Mesendoderm (in vitro differentiated cells): ENCODE data around the gene DNPEP.

ENCODE experiments used
- DNase-seq: peaks from one replicate; pipeline ENCODE4 v3.0.0; 2013
- H2AK5ac ChIP-seq: 2 replicates; pipeline ENCODE4 v1.6.1; 2013; ENCODE audit warnings: low read length, inconsistent platforms
- H2BK120ac ChIP-seq: 2 replicates; pipeline ENCODE4 v1.6.1; 2013; ENCODE audit warnings: low read depth, mild to moderate bottlenecking, low read length, moderate library complexity, mixed read lengths
- H2BK15ac ChIP-seq: replicated peaks from 2 replicates; pipeline ENCODE4 v1.6.1; 2013; ENCODE audit warnings: low read depth, mild to moderate bottlenecking, moderate library complexity
- H2BK5ac ChIP-seq: 2 replicates; pipeline ENCODE4 v1.6.1; 2013; ENCODE audit warnings: low read length, inconsistent platforms
- H3K18ac ChIP-seq: 2 replicates; pipeline ENCODE4 v1.6.1; 2013; ENCODE audit warnings: mild to moderate bottlenecking, low read length, mixed read lengths
- H3K23ac ChIP-seq: one replicate; pipeline ENCODE4 v1.6.1; 2013; ENCODE audit warnings: low read length
- H3K27ac ChIP-seq: 2 replicates; pipeline ENCODE4 v1.5.1; 2013; ENCODE audit warnings: low read depth, mild to moderate bottlenecking, inconsistent platforms, low read length, moderate library complexity
- H3K27me3 ChIP-seq: 2 replicates; pipeline ENCODE4 v1.6.1; 2013; ENCODE audit warnings: low read length, control low read depth, mild to moderate bottlenecking, inconsistent platforms; ENCODE audit not compliant: insufficient read depth, poor library complexity
- H3K36me3 ChIP-seq: 2 replicates; pipeline ENCODE4 v1.6.1; 2013; ENCODE audit warnings: low read length, inconsistent platforms; ENCODE audit not compliant: control insufficient read depth, insufficient read depth
- H3K4ac ChIP-seq: one replicate; pipeline ENCODE4 v1.6.1; 2013; ENCODE audit warnings: low read depth, mild to moderate bottlenecking, low read length, moderate library complexity
- H3K4me1 ChIP-seq: 2 replicates; pipeline ENCODE4 v1.6.1; 2013; ENCODE audit warnings: low read depth, low read length, inconsistent platforms; ENCODE audit not compliant: control insufficient read depth
- H3K4me2 ChIP-seq: 2 replicates; pipeline ENCODE4 v1.6.1; 2013; ENCODE audit warnings: low read length
- H3K4me3 ChIP-seq: 2 replicates; pipeline ENCODE4 v1.5.1; 2013; ENCODE audit warnings: mild to moderate bottlenecking, low read length
- H3K56ac ChIP-seq: one replicate; pipeline ENCODE4 v1.6.1; 2013; ENCODE audit warnings: low read length
- H3K79me1 ChIP-seq: 2 replicates; pipeline ENCODE4 v1.6.1; 2013; ENCODE audit warnings: low read length, inconsistent platforms
- H3K79me2 ChIP-seq: 2 replicates; pipeline ENCODE4 v1.6.1; 2013; ENCODE audit warnings: mild to moderate bottlenecking, low read length; ENCODE audit not compliant: control insufficient read depth, insufficient read depth
- H3K9ac ChIP-seq: 2 replicates; pipeline ENCODE4 v1.6.1; 2013; ENCODE audit warnings: low read length, inconsistent platforms
- H4K5ac ChIP-seq: one replicate; pipeline ENCODE4 v1.6.1; 2013; ENCODE audit warnings: low read length
- H4K8ac ChIP-seq: one replicate; pipeline ENCODE4 v1.6.1; 2013; ENCODE audit warnings: low read depth, mild to moderate bottlenecking, control low read depth, low read length, moderate library complexity
- WGBS: extraction: QIAGEN DNeasy Blood & Tissue Kit; methylation state at CpG from one replicate; pipeline ENCODE4 v1.1.7; 2013; ENCODE audit warnings: low lambda C conversion rate, missing lambda C conversion rate; ENCODE audit not compliant: insufficient coverage; ENCODE audit errors: extremely low coverage; 5-methylcytosine and 5-hydroxymethylcytosine counted together

The DNPEP gene

GRCh38 chr2:219402665-219403515 lies 15.2 kb upstream of the DNPEP start:
- no peak overlapping the region for H2BK5ac ChIP-seq
- no peaks in the 10 kb centered on the region for H3K36me3 ChIP-seq
- H2BK120ac ChIP-seq = no peak overlapping the region
- H3K4ac ChIP-seq = no peak overlapping the region
- no peaks in the 10 kb centered on the region for H3K79me2 ChIP-seq
- H3K4me1 ChIP-seq = no peaks in the 10 kb centered on the region
- peak; percentile 90 for DNase-seq
- no peak overlapping the region for H4K5ac ChIP-seq
- no peak overlapping the region for H4K8ac ChIP-seq
- peak overlapping the region; percentile 25 for H3K9ac ChIP-seq
- H2AK5ac ChIP-seq = no peak overlapping the region
- no CpG with 5 or more reads among the region's 15 CpGs for WGBS
- no peak overlapping the region for H3K23ac ChIP-seq
- no peaks in the 10 kb centered on the region for H3K79me1 ChIP-seq
- no peak overlapping the region for H3K18ac ChIP-seq
- no peaks in the 10 kb centered on the region for H3K27me3 ChIP-seq
- H3K56ac ChIP-seq = peak overlapping the region; percentile 49
- no peak overlapping the region for H3K4me3 ChIP-seq
- H2BK15ac ChIP-seq = no peak overlapping the region
- H3K27ac ChIP-seq = peak overlapping the region; percentile 32
- no peak overlapping the region for H3K4me2 ChIP-seq

- no peaks in the 10 kb centered on the region for H3K79me1 ChIP-seq
- H2AK5ac ChIP-seq = no peak overlapping the region
- WGBS = no CpG with 5 or more reads among the region's 8 CpGs
- no peaks in the 10 kb centered on the region for H3K27me3 ChIP-seq
- H3K4me2 ChIP-seq = no peak overlapping the region
- H3K4me3 ChIP-seq = no peak overlapping the region
- no peak overlapping the region for H3K18ac ChIP-seq
- no peak overlapping the region for H3K9ac ChIP-seq
- no peaks in the 10 kb centered on the region for H3K4me1 ChIP-seq
- DNase-seq = no peak
- no peak overlapping the region for H3K23ac ChIP-seq
- no peak overlapping the region for H2BK120ac ChIP-seq
- no peak overlapping the region for H4K8ac ChIP-seq
- no peaks in the 10 kb centered on the region for H3K79me2 ChIP-seq
- no peak overlapping the region for H2BK5ac ChIP-seq
- no peak overlapping the region for H2BK15ac ChIP-seq
- H3K27ac ChIP-seq = no peak overlapping the region
- H3K36me3 ChIP-seq = no peaks in the 10 kb centered on the region
- no peak overlapping the region for H4K5ac ChIP-seq
- H3K4ac ChIP-seq = no peak overlapping the region
- no peak overlapping the region for H3K56ac ChIP-seq
Observed at GRCh38 chr2:219401606-219402005, 13.9 kb upstream of the DNPEP start.

DNA sequence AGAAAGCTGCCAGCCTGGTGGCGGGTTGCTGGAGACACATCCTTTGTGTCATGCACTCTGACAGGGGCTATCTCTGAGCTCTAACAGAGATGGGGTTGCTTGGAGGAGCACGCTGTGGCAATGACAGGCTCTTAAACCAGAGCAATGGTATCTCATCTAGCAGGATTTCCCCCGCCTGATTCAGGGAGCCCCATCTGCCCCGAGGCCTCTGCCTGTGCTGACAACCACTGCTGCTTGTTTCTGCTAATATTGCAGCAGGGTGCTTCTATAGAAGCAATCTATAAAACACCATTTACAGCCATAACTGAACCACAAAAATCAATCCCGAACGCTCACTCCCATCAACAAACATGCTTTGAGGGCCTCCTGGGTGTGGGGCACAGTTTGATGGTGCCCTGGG lies 12.8 kb upstream of the DNPEP start:
- Histone ChIP-seq H3K27me3 (no peaks in the 10 kb centered on the region), H3K56ac (no peak overlapping the region), H2BK15ac (no peak overlapping the region), H2BK5ac (no peak overlapping the region), H3K23ac (no peak overlapping the region), H3K4ac (no peak overlapping the region), H3K4me1 (no peaks in the 10 kb centered on the region), H4K8ac (no peak overlapping the region), H3K27ac (no peak overlapping the region), H3K79me1 (no peaks in the 10 kb centered on the region), H3K9ac (no peak overlapping the region), H3K4me2 (no peak overlapping the region), H3K79me2 (no peaks in the 10 kb centered on the region), H3K18ac (no peak overlapping the region), H2BK120ac (no peak overlapping the region), H2AK5ac (no peak overlapping the region), H3K4me3 (no peak overlapping the region), H3K36me3 (no peaks in the 10 kb centered on the region), H4K5ac (no peak overlapping the region)
- DNase-seq = no peak
- no CpG with 5 or more reads among the region's 6 CpGs for WGBS

GRCh38 chr2:219399716-219400478 lies 12.2 kb upstream of the DNPEP start:
- Histone ChIP-seq H2BK5ac (no peak overlapping the region), H3K79me1 (no peaks in the 10 kb centered on the region), H3K9ac (no peak overlapping the region), H2BK15ac (no peak overlapping the region), H3K4me2 (no peak overlapping the region), H3K18ac (no peak overlapping the region), H2BK120ac (no peak overlapping the region), H3K4me3 (no peak overlapping the region), H3K4ac (no peak overlapping the region), H3K23ac (no peak overlapping the region), H3K56ac (no peak overlapping the region), H3K79me2 (no peaks in the 10 kb centered on the region), H3K4me1 (no peaks in the 10 kb centered on the region), H4K5ac (no peak overlapping the region), H4K8ac (no peak overlapping the region), H3K27me3 (no peaks in the 10 kb centered on the region), H2AK5ac (no peak overlapping the region), H3K36me3 (no peaks in the 10 kb centered on the region), H3K27ac (no peak overlapping the region)
- no peak for DNase-seq
- WGBS = no CpG with 5 or more reads among the region's 14 CpGs

GRCh38 chr2:219398721-219399363 lies 11.1 kb upstream of the DNPEP start:
- Histone ChIP-seq H3K4ac (no peak overlapping the region), H3K4me1 (no peaks in the 10 kb centered on the region), H2BK5ac (no peak overlapping the region), H2BK15ac (no peak overlapping the region), H3K79me2 (no peaks in the 10 kb centered on the region), H3K27ac (no peak overlapping the region), H2AK5ac (no peak overlapping the region), H3K36me3 (no peaks in the 10 kb centered on the region), H3K56ac (no peak overlapping the region), H4K5ac (no peak overlapping the region), H3K23ac (no peak overlapping the region), H3K4me2 (no peak overlapping the region), H3K27me3 (no peaks in the 10 kb centered on the region), H3K4me3 (no peak overlapping the region), H3K18ac (no peak overlapping the region), H3K79me1 (no peaks in the 10 kb centered on the region), H3K9ac (no peak overlapping the region), H2BK120ac (no peak overlapping the region), H4K8ac (no peak overlapping the region)
- no CpG with 5 or more reads among the region's 5 CpGs for WGBS
- DNase-seq = no peak
